HG02678 (cell line): ENCODE measurements around the gene CCDC81.
"Not testable (repeated sequence)": the region's sequence is repeated elsewhere in the genome, so short reads cannot be mapped to it uniquely, and the experiment has no call there.

Experiments
- ATAC-seq: cut with Tn5 transposase; IDR thresholded peaks from one replicate; pipeline ENCODE4 v1.9.1; 2021; ENCODE audit warnings: mild to moderate bottlenecking, moderate library complexity; ENCODE audit not compliant: unreplicated experiment

CCDC81 gene

GRCh38 chr11:86386283-86386682 is 11.6 kb downstream of the CCDC81 start:
- ATAC-seq: no peak

DNA sequence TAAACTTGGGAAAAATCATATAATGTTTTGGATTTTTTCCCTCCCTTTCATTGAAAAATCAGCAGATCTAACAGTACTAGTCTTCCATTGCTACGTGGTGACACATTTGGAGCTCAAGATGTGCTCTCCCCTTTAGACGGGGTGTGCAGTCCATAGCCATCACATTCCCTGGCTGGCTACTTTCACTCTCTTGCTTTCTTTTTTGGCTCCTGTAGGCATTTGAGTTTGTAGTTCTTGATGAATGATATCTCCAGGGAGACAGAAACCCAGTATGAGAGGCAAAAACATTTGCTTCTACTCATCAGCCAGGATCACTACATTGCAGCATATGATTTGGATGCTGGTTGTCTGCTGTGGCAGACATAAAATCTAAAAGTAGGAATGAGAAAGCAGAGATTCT is 12.1 kb downstream of the CCDC81 start:
- ATAC-seq: no peak

DNA sequence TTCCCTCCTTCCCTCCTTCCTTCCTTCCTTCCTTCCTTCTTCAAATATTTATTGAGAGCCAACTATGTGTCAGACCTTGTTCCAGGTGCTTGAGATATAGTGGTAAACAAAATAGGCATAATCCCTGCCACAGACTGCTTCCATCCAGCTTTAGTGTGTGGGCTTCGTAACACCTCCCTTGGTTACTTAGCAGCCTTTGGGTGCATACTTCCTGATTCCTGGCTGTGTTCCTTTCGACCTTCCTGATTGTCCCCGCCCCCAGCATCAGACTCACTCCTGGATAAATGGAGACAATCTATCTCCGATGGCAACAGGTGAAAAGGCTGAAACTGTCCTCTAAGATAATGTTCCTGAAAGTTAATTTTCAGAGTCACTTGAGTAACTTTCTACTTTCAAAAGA is 13.5 kb downstream of the CCDC81 start:
- no peak for ATAC-seq

DNA sequence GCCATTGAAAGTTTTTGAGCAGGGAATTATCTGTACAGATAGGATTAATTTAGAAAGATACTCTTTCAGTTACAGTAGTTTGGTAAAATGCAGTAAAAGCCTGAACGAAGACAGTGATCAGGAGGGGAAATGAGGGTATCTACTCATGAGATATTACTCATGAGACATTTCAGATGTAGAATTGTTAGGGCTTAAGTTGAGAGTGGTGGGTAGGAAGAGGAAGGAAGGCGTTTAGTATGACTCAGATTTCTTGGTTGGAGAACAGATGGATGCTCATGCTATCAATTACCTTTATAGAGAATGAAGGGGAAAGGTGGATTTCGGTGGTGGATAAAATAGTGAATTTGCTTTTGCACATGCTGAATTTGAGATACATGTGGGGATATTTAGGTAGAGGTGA is 15.8 kb downstream of the CCDC81 start:
- ATAC-seq: no peak

DNA sequence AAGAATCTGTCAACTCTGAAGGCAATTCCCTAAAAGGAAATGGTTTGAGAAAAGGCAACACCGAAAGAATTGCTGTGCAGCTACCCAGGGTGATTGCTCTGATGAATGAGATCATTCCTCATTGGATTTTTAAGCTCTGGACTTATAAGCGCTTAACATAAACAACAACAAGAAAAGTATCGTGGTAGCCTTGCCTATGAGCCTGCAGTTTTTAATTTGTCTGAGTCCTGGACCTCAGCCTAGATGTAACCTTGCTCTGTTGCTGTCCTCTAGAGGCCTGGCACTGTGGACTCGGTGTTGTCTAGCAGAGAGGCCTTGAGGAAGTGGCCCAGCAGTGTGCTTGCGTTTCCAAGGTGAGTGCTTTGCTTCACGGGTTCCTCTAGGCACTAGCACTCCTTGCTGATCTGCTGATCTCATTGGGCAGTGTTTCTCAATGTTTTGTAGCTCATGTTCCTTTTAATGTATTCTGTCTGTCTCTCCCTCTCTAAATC is 20.4 kb downstream of the CCDC81 start:
- no peak for ATAC-seq

DNA sequence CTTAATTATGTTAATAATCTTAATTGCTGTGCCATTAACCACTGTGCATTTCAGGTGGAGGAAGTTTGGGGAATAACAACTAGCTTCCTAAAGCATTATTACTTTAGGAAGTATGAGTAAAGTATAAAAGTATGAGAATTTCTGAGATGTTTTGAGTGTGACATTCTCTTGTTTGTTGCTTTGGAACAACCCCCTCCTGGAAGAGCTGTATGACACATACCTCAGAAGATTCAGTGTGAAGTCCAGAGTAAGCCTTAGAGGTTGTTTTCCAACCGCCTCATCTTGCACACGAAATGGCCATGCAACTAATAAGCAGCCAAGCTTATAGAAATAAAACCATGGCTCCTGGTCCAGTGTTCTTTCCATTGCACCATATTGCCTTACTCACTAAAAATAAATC is 21.7 kb downstream of the CCDC81 start:
- ATAC-seq: no peak

DNA sequence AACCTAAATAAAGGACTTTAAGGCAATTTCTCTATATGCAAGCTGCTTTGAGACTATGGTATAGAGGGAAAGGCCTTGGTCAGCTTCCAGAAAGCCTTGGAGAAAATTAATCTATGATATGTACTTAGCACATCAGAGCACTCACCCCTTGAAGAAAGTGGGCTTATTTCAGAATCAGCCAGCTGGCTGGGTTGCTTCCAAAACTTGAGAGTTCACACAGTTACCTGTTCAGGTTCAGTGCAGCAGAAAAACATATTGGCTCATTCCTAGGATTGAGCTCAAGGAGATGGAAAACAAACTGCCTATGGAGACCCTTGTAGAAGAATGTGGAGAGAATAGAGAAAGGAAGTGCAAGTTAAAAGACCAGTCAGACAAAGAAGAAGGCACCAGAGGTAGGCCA is 22.7 kb downstream of the CCDC81 start:
- ATAC-seq: no peak

DNA sequence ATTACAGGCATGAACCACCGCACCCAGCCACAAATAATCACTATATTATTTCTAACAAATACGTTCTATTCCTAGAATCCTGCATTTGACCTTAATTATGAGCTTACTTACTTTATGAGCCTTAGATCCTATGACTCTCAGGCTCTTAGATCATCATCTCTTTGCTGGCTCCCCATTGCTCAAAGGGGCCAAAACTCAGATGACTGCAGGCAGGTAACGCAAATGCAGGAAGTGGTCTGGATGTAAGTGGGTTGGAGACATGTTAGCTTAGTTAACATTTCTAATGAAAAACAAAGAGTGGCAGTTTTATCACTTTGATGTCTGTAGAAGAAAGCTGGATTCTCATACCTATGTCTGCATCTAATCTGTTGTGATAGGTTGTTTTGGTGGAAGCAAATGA is 23.4 kb downstream of the CCDC81 start:
- ATAC-seq: no peak

DNA sequence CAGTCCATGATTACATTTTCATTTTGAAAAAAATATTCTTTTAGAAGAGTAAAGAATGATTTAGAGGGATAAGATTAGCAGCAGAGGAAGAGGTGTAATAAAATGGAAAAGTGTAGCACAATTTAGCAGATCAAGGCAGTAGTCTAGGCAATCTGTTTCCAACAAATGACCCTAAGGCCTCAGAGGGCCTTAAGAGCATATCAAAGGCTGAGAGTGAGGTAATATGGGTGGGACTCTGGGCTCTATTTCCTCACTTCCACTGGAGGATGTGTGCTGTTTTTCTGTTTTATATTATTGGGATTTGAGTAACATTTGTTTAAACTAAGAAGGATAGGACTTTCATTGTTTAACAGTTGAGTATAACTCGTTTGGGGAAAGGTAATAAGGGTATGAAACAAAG is 28.8 kb downstream of the CCDC81 start:
- no peak for ATAC-seq

DNA sequence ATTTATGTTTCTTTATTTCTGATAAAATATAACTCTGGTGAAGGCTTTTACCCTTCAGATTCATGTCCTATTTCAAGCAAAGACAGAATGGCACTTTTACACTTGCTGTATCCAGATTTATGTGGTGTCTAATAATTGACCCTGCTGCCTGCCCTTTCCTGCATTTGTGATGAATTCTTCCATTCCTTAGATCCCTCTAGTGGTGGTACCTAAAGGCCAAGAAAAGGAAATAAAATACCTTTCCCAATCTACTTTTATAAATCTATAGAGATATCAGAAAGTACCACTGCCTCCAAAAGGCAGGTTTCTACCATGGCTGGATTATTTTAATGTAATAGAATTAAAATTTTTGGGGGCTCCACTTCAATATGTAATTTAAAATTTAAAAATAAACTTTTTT is 34.2 kb downstream of the CCDC81 start:
- no peak for ATAC-seq

GRCh38 chr11:86414032-86414431 is 39.3 kb downstream of the CCDC81 start:
- no peak for ATAC-seq

DNA sequence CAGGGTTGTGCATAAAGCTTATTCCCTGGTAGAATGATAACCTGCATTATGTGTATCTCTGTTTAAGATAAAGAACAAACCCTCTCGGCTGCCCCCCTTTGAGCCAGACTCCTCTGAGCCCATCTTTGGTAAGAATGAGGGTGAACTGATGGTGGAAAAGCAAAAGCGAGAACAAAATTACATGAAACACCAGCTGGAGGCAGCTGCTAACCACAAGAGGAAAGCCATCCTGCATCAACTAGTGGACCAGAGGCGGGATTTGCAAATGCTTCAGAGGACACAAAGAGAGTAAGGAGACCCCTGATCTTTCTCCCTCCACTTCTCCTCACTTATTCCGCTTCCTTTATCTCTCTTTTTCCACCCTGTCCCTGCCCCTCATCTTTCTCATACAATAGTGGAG is 40.3 kb downstream of the CCDC81 start:
- no peak for ATAC-seq

DNA sequence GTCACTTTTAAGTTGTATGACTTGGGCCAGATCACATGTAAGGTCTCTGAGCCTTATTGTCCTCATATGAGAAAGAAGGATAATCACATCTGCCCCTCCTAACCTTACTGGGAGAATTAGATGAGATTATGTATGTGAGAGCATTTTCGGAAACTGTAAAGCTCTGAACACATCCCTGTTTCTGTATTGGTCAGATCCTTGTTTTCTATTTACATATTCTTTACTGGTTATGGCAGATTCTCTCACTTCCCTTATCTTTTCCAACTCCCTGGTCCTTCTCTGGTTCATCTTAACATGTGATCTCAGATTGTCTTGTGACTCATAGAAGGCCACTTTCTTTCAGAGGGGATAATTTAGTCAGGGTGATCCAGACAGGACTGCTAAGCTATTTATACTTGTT is 41.8 kb downstream of the CCDC81 start:
- no peak for ATAC-seq

DNA sequence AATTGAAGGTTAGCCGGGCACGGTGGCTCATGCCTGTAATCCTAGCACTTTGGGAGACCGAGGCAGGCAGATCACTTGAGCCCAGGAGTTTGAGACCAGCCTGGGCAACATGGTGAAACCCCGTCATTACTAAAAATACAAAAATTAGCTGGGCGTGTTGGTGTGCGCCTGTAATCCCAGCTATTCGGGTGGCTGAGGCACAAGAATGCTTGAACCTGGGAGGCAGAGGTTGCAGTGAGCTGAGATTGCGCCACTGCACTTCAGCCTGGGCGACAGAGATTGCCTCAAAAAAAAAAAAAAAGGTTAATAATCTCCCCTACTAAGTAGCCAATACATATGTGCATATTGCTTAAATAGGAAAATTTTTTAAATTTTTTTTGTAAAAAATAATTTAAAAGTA is 42.3 kb downstream of the CCDC81 start:
- ATAC-seq: not testable (repeated sequence)

DNA sequence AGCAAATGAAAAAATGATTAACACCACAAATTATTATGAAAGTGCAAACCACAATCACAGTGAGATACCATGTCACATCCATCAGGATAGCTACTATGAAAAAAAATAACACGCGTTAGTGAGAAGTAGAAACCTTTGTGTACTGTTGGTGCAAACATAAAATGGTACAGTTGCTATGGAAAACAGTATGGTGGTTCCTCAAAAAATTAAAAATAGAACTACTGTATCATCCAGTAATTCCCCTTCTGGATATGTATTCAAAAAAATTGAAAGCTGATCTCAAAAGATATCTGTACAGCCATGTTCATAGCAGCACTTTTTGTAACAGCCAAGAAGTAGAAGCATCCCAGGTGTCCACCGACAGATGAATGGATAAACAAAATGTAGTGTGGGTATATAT is 43.4 kb downstream of the CCDC81 start:
- no peak for ATAC-seq

DNA sequence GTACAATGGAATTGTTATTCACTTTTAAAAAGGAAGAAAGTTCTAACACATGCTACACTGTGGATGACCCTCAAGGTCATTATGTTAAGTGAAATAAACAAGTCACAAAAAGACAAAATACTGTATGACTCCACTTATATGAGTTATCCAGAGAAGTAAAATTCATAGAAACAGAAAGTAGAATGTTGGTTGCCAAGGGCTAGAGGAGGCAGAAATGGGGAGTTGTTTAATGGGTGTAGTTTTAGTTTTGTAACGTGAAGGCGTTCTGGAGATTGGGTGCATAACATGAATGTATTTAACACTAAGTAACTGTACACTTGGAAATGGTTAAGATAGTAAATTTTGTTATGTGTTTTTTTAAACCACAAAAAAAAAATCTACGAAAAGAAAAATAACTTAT is 43.8 kb downstream of the CCDC81 start:
- no peak for ATAC-seq

DNA sequence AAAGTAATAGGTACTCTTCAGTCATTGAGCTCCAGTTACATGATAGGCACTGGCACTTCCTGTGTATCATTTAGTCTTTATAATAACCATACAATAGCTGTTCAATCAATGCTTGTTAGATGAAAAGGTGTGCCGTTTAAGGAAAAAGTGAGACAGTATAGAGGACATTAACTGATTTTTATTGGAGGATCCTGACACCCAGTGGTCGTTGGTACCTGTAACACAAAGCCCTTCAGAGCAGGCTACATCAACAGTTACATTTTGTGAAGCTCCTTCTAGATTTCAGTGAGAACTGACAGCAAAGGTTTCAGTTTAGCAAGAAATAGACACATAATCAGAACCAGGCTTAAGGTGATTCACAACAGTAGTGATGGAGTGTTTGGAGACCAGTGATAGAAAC is 44.2 kb downstream of the CCDC81 start:
- ATAC-seq: no peak

DNA sequence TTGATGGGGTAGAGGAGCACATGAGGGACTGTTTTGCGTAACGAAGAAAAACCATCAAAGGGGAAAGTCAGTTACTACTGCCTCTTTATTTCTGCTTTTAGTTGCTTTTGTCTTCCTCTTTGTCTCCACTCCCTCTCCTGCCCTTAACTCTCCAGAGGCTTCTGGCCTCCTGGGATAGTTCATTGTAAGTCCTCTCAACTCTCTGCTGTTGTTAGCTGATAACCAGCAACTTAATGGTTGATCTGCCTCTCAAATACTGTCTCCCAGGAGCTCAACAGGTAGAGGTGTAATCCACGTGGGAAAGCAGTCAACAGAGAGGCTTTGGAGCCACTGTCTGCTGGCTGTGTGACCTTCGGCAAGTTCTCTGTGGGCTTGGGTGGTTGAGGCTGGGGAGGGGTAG is 47.3 kb downstream of the CCDC81 start:
- no peak for ATAC-seq

GRCh38 chr11:86422371-86422770 is 47.7 kb downstream of the CCDC81 start:
- no peak for ATAC-seq

- ATAC-seq: not testable (repeated sequence)
Observed at GRCh38 chr11:86423488-86423887, 48.8 kb downstream of the CCDC81 start.

DNA sequence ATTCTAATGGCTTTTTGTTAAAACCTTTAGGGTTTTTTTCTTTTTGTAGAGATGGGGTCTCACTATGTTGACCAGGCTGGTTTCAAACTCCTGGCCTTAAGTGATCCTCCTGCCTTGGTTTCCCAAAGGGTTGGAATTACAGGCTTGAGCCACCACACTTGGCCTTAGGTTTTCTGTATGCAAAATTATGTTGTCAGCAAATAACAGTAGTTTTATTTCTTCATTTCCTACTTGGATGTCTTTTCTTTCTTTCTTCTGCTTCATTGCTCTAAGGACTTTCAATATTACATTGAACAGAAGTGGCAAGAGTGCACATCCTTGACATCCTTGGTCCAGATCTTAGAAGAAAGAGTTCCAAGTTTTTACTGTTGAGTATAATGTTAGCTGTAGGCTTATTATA is 52.8 kb downstream of the CCDC81 start:
- ATAC-seq: no peak

DNA sequence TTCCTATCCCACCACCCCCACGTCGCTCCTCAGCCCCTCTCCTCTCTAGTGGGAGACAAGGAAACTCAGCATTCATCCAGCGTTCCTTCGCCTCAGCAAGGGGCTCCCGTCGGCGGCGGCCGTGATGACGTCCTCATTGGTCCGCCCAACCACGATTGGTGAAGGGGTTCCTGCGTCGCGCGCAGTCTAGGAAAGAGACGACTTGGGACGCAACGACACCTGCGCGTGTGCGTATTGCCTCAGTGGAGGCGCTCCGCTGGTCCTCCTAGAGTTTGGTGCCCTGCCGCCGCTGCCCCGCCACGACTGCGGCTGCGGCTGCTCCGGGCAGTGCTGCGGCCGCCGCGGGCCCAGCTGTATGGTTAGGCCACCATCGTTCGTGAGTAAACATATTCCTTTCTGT is 56.6 kb downstream of the CCDC81 start:
- peak; percentile 93 for ATAC-seq

DNA sequence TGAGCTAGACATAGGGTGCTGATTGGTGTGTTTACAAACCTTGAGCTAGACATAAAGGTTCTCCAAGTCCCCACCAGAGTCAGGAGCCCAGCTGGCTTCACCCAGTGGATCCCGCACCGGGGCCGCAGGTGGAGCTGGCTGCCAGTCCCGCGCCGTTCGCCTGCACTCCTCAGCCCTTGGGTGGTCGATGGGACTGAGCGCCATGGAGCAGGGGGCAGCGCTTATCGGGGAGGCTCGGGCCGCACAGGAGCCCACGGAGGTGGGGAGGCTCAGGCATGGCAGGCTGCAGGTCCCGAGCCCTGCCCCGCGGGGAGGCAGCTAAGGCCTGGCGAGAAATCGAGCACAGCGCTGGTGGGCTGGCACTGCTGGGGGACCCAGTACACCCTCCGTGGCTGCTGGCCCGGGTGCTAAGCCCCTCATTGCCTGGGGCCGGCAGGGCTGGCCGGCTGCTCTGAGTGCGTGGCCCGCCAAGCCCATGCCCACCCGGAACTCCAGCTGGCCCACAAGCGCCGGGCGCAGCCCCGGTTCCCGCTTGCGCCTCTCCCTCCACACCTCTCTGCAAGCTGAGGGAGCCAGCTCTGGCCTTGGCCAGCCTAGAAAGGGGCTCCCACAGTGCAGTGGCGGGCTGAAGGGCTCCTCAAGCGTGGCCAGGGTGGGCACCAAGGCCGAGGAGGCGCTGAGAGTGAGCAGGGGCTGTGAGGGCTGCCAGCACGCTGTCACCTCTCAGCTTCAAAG is 58.8 kb downstream of the CCDC81 start:
- ATAC-seq: not testable (repeated sequence)
